ENCODE data around the gene AKAP6. TPM values are rescaled to one million over a fixed set of nuclear protein-coding genes. Genes with fewer than 3 reads are reported as not detected.

AKAP6 gene
- total and polyA plus RNA-seq, 2 experiments from 2014 or later = 0.38 to 0.42 TPM

- no peak for TF ChIP-seq CTCF (conservative IDR thresholded peaks at IDR 0.05; ENCODE audit: low read depth in 2 of 2)
- no peak for TF ChIP-seq EZH2phosphoT487 (IDR thresholded peaks at IDR 0.05; ENCODE audit: unreplicated experiment)
- no peak for TF ChIP-seq EZH2 (IDR thresholded peaks at IDR 0.05; ENCODE audit: low read depth, unreplicated experiment)
- TF ChIP-seq ETS1 (IDR thresholded peaks at IDR 0.05) = no peak
- TF ChIP-seq CREB1 (CRISPR knock-in tag; IDR thresholded peaks at IDR 0.05; ENCODE audit: low read depth) = no peak
- no peak for TF ChIP-seq ZNF331 (CRISPR knock-in tag; IDR thresholded peaks at IDR 0.05; ENCODE audit: low read depth)
- TF ChIP-seq, protein P1, sequence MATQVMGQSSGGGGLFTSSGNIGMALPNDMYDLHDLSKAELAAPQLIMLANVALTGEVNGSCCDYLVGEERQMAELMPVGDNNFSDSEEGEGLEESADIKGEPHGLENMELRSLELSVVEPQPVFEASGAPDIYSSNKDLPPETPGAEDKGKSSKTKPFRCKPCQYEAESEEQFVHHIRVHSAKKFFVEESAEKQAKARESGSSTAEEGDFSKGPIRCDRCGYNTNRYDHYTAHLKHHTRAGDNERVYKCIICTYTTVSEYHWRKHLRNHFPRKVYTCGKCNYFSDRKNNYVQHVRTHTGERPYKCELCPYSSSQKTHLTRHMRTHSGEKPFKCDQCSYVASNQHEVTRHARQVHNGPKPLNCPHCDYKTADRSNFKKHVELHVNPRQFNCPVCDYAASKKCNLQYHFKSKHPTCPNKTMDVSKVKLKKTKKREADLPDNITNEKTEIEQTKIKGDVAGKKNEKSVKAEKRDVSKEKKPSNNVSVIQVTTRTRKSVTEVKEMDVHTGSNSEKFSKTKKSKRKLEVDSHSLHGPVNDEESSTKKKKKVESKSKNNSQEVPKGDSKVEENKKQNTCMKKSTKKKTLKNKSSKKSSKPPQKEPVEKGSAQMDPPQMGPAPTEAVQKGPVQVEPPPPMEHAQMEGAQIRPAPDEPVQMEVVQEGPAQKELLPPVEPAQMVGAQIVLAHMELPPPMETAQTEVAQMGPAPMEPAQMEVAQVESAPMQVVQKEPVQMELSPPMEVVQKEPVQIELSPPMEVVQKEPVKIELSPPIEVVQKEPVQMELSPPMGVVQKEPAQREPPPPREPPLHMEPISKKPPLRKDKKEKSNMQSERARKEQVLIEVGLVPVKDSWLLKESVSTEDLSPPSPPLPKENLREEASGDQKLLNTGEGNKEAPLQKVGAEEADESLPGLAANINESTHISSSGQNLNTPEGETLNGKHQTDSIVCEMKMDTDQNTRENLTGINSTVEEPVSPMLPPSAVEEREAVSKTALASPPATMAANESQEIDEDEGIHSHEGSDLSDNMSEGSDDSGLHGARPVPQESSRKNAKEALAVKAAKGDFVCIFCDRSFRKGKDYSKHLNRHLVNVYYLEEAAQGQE (IDR thresholded peaks at IDR 0.05; ENCODE audit: unreplicated experiment) = no peak
- TF ChIP-seq JUNB (IDR thresholded peaks at IDR 0.05; ENCODE audit: unreplicated experiment) = no peak
- no peak for TF ChIP-seq STAT1 (IDR thresholded peaks at IDR 0.05; ENCODE audit: unreplicated experiment)
- TF ChIP-seq ZNF114 (CRISPR knock-in tag; IDR thresholded peaks at IDR 0.05) = no peak
Observed at GRCh38 chr14:32379447-32379846, 50.3 kb downstream of the AKAP6 start (continued).

DNA sequence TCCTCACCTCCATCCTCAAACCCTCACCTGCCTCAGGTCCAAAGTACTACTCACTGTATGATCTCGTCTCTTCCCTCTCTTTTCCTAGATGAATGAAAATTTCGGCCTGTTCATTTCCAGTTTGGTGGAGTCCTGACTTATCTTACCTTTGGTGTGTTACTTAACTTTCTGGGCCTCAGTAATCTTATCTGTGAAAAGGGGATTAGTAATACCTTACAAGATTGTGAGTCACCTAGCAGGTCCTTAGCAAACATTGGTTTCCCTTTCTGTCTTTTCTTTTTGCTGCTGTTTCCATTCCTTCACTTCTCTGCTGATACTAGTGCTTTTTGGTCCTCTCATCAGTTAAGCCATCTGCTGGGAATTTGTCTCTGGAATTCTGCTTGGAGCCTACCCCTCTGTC lies 52.8 kb downstream of the AKAP6 start:
- Mint-ChIP-seq H3K27ac (no peak overlapping the region), H3K9me3 (no peaks in the 10 kb centered on the region), H3K4me1 (no peaks in the 10 kb centered on the region), H3K36me3 (ENCODE audit: low read depth) (no peaks in the 10 kb centered on the region), H3K4me3 (no peak overlapping the region), H3K27me3 (ENCODE audit: insufficient read depth, low read depth, poor library complexity) (peaks cover 1% of the 10 kb centered on the region)
- Histone ChIP-seq H3K36me3 (ENCODE audit: insufficient read depth) (no peaks in the 10 kb centered on the region), H4K20me1 (replicated peaks; ENCODE audit: insufficient read depth) (no peaks in the 10 kb centered on the region), H3K4me1 (ENCODE audit: insufficient read depth) (no peaks in the 10 kb centered on the region), H3K9me2 (ENCODE audit: insufficient read depth) (0 out of 2 replicates have a peak, but pooled peaks cover 4% of the 10 kb centered on the region), H3K27me3 (ENCODE audit: insufficient read depth) (no peaks in the 10 kb centered on the region), H3K79me2 (replicated peaks; ENCODE audit: insufficient read depth) (no peaks in the 10 kb centered on the region), H3K27ac (ENCODE audit: low read depth) (no peak overlapping the region), H2AFZ (no peak overlapping the region), H3K4me2 (no peak overlapping the region), H3K4me3 (no peak overlapping the region), H3F3A (replicated peaks; ENCODE audit: low read depth) (no peaks in the 10 kb centered on the region)
- DNase-seq (ENCODE audit: low spot score) (no peak), ATAC-seq (no peak)
- no peak for TF ChIP-seq ZNF462 (CRISPR knock-in tag; IDR thresholded peaks at IDR 0.05)
- TF ChIP-seq ZNF114 (CRISPR knock-in tag; IDR thresholded peaks at IDR 0.05) = no peak
- no peak for TF ChIP-seq CREB1 (CRISPR knock-in tag; IDR thresholded peaks at IDR 0.05; ENCODE audit: low read depth)
- TF ChIP-seq EZH2phosphoT487 (IDR thresholded peaks at IDR 0.05; ENCODE audit: unreplicated experiment) = no peak
- no peak for TF ChIP-seq STAT1 (IDR thresholded peaks at IDR 0.05; ENCODE audit: unreplicated experiment)

Data from GM23338 (cell line).